GM12892 (cell line): ENCODE measurements around the gene LGSN.

Experiments
- POLR2A ChIP-seq: IDR thresholded peaks from 2 replicates; pipeline ENCODE4 v1.6.1; 2011; ENCODE audit warnings: low read depth, low read length, control low read depth
- POLR2AphosphoS5 ChIP-seq: IDR thresholded peaks from 2 replicates; pipeline ENCODE4 v1.6.1; 2011; ENCODE audit warnings: low read depth, low read length, control low read depth
- TAF1 ChIP-seq: IDR thresholded peaks from 2 replicates; pipeline ENCODE4 v1.6.1; 2011; ENCODE audit warnings: low read depth, mild to moderate bottlenecking, control low read depth, low read length, borderline replicate concordance

DNA sequence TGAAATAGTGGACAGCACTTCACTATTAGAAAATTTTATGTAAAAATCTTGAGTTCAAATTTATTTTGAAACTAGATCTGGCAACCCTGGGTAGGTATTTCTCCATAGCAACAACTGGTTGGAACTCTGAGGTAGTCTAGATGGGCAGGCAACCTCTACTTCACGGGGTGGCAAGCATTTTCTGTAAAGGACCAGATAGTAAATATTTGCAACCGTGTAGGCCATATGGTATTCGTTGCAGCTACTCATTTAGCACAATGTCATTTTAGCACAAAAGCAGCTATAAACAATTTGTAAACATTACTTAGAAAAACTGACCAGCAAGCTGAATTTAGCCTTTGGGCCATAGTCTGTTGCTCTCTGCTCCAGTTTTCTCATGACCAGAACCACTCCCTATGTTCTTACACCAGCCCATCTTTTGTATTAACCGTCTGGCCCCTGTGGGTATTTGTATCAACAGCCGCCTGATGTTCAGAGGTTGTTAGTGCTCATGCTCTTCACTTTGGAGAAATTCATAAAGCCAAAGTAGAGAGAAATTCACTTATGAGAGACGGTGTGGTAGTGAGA is 29.2 kb downstream of the LGSN start:
- TF ChIP-seq POLR2A (no peak), TAF1 (no peak), POLR2AphosphoS5 (no peak)
